MCF 10A (cell line): ENCODE results near the gene PLEKHS1. TPM values are rescaled to one million over a fixed set of nuclear protein-coding genes. Genes with fewer than 3 reads are reported as not detected.
"Not testable (repeated sequence)": the region's sequence is repeated elsewhere in the genome, so short reads cannot be mapped to it uniquely, and the experiment has no call there.

Experiments used
- BruUV-seq: library from RNA; stranded (reverse); fragments of 400-500 nt; replicated peaks from 2 replicates; lab custom pipeline; 2021; lab: Mats Ljungman, UMichigan
- CTCF ChIA-PET: fragments of 300-600 bp; sonication (Branson Sonifier 250); formaldehyde crosslinking; extraction: SDS; loops from one replicate; lab custom pipeline; 2021; ENCODE audit warnings: antibody characterized with exemption, inconsistent platforms; lab: Yijun Ruan, JAX
- POLR2A ChIA-PET: fragments of 300-600, 350-650 bp; sonication (Branson Sonifier 250); formaldehyde crosslinking; extraction: SDS; loops from one replicate; lab custom pipeline; 2020; ENCODE audit warnings: antibody characterized with exemption, inconsistent platforms; lab: Yijun Ruan, JAX
- DNase-seq: peaks from one replicate; pipeline ENCODE4 v3.0.0-alpha.2; 2018; ENCODE audit not compliant: unreplicated experiment
- H3K27ac Mint-ChIP-seq: one replicate; pipeline ENCODE4 v1.8.0; 2022; ENCODE audit warnings: mild to moderate bottlenecking, low read depth, mixed read lengths; ENCODE audit not compliant: unreplicated experiment
- H3K27me3 Mint-ChIP-seq: one replicate; pipeline ENCODE4 v1.8.0; 2022; ENCODE audit warnings: mixed read lengths; ENCODE audit not compliant: insufficient read depth, unreplicated experiment
- H3K36me3 Mint-ChIP-seq: one replicate; pipeline ENCODE4 v1.8.0; 2022; ENCODE audit warnings: mild to moderate bottlenecking, moderate library complexity, mixed read lengths; ENCODE audit not compliant: insufficient read depth, unreplicated experiment
- H3K4me1 Mint-ChIP-seq: one replicate; pipeline ENCODE4 v1.8.0; 2022; ENCODE audit warnings: mixed read lengths; ENCODE audit not compliant: insufficient read depth, unreplicated experiment
- H3K4me3 Mint-ChIP-seq: one replicate; pipeline ENCODE4 v1.8.0; 2022; ENCODE audit warnings: mild to moderate bottlenecking, moderate library complexity, mixed read lengths; ENCODE audit not compliant: unreplicated experiment
- H3K9me3 Mint-ChIP-seq: one replicate; pipeline ENCODE4 v1.8.0; 2022; ENCODE audit warnings: mixed read lengths; ENCODE audit not compliant: unreplicated experiment
- intact Hi-C: fragments of 100-400 bp; cut with micrococcal nuclease; formaldehyde crosslinking; loops from 2 replicates; pipeline ENCODE4 v1.14.1; 2022
- total RNA-seq: library from RNA; stranded (reverse); gene quantifications from 2 replicates; pipeline ENCODE4 v1.2.3, GENCODE V29; 2022
- TF ChIP-seq, protein P1 (sequence below): fragments of 200-600 bp; IDR thresholded peaks from one replicate; pipeline ENCODE4 v1.8.0; 2022; ENCODE audit warnings: antibody characterized with exemption, mild to moderate bottlenecking; ENCODE audit not compliant: unreplicated experiment

PLEKHS1 gene
- total RNA-seq, 1 experiment from 2014 or later: not detected

DNA sequence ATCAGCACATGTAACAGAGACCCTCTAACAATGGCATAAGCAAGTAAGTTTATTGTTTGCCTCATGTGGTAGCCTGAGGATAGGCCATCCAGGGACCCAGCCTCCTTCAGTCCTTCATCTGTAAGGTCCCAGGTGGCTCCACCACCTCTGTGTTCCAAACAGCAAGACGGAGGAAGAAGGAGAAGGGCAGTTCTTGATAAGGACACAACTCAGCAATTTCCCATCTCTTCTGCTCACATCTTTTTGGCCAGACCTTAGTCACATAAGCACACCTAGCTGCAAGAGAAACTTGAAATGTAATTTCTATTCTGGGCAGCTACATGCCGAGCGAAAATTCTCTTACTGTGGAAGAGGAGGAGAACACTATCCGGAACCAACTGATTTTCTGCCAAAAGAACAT is 68.5 kb downstream of the PLEKHS1 start:
- DNase-seq: no peak
- H3K36me3 Mint-ChIP-seq: no peaks in the 10 kb centered on the region
- H3K9me3 Mint-ChIP-seq: no peaks in the 10 kb centered on the region
- ChIA-PET POLR2A (interaction anchor here (0.7 kb wide), 1 partner anchor 21 kb away, joined by 4 read pairs; no protein-coding TSS in a partner anchor), CTCF (interaction anchor here (0.7 kb wide), 1 partner anchor 91 kb away, joined by 3 read pairs; no protein-coding TSS in a partner anchor)
- no peak overlapping the region for H3K27ac Mint-ChIP-seq
- H3K4me1 Mint-ChIP-seq: no peaks in the 10 kb centered on the region
- no peaks in the 10 kb centered on the region for H3K27me3 Mint-ChIP-seq
- TF ChIP-seq, protein P1, sequence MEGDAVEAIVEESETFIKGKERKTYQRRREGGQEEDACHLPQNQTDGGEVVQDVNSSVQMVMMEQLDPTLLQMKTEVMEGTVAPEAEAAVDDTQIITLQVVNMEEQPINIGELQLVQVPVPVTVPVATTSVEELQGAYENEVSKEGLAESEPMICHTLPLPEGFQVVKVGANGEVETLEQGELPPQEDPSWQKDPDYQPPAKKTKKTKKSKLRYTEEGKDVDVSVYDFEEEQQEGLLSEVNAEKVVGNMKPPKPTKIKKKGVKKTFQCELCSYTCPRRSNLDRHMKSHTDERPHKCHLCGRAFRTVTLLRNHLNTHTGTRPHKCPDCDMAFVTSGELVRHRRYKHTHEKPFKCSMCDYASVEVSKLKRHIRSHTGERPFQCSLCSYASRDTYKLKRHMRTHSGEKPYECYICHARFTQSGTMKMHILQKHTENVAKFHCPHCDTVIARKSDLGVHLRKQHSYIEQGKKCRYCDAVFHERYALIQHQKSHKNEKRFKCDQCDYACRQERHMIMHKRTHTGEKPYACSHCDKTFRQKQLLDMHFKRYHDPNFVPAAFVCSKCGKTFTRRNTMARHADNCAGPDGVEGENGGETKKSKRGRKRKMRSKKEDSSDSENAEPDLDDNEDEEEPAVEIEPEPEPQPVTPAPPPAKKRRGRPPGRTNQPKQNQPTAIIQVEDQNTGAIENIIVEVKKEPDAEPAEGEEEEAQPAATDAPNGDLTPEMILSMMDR: no peak
- intact Hi-C loops: no loop called here
- BruUV-seq: no TSS peak
- H3K4me3 Mint-ChIP-seq: no peak overlapping the region

DNA sequence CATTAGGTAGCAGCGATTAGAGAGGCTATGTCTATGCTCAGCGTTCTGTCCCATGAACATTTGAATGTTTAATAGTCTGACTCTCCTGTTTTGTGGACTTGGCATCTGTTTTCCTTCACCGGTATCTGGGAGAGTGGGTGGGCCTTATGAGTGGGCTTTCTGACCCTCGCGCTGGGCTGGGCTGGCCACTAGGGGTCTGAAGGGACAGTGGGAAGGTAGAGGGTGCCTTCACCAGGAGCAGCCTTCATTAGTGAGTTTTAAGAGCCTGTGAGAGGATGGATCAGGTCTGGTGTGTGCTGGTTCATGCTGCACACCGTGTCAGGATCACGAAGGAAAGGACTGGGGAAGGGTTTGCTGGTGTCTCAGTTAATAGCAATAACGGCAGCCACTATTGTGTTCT is 69.0 kb downstream of the PLEKHS1 start:
- H3K36me3 Mint-ChIP-seq: no peaks in the 10 kb centered on the region
- no peak overlapping the region for H3K27ac Mint-ChIP-seq
- intact Hi-C loops: no loop called here
- no peaks in the 10 kb centered on the region for H3K27me3 Mint-ChIP-seq
- H3K4me3 Mint-ChIP-seq: no peak overlapping the region
- no TSS peak for BruUV-seq
- ChIA-PET POLR2A (no interaction called here), CTCF (interaction anchor here (0.7 kb wide), 1 partner anchor 92 kb away, joined by 3 read pairs; no protein-coding TSS in a partner anchor)
- H3K4me1 Mint-ChIP-seq: no peaks in the 10 kb centered on the region
- DNase-seq: no peak
- H3K9me3 Mint-ChIP-seq: no peaks in the 10 kb centered on the region
- TF ChIP-seq, protein P1: no peak

DNA sequence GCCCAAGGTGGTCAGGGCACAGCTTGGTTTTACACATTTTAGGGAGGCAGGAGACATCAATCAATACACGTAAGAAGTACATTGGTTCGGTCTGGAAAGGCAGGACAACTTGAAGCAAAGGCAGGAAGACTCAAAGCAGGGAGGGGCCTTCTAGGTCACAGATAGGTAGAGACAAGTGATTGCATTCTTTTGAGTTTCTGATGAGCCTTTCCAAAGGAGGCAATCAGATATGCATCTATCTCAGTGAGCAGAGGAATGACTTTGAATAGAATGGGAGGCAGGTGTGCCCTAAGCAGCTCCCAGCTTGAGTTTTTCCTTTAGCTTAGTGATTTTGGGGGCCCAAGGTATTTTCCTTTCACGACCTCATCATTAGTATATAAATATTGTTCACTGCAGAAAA is 69.8 kb downstream of the PLEKHS1 start:
- H3K36me3 Mint-ChIP-seq, H3K4me3 Mint-ChIP-seq, POLR2A ChIA-PET, DNase-seq, H3K27ac Mint-ChIP-seq, CTCF ChIA-PET, H3K4me1 Mint-ChIP-seq, H3K27me3 Mint-ChIP-seq, intact Hi-C loops, H3K9me3 Mint-ChIP-seq, BruUV-seq: not testable (repeated sequence)

DNA sequence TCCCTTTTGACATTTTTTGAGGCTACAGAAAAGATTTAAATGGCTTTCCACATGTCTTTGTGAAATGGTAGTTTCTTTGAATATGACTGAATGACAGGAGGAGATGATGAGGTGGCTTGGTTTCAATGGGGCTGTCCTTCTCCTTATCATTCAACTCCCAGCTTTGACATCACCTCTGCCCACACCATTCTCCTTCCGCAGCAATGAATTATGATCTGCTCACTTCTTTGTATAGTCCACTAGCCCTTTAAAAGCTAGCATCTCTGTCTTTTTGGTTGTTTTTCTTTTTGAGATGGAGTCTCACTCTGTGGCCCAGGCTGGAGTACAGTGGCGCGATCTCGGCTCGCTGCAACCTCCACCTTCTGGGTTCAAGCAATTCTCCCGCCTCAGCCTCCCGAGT is 70.7 kb downstream of the PLEKHS1 start:
- CTCF ChIA-PET: interaction anchor here (2.8 kb wide), 1 partner anchor 23 kb away, joined by 6 read pairs; no protein-coding TSS in a partner anchor
- Mint-ChIP-seq H3K4me1 (no peaks in the 10 kb centered on the region), H3K36me3 (no peaks in the 10 kb centered on the region), H3K9me3 (no peaks in the 10 kb centered on the region), H3K27ac (no peak overlapping the region), H3K4me3 (no peak overlapping the region), H3K27me3 (no peaks in the 10 kb centered on the region)
- BruUV-seq: no TSS peak
- POLR2A ChIA-PET: interaction anchor here (0.7 kb wide), 2 partner anchors 31 to 247 kb away, joined by 3 to 4 read pairs; no protein-coding TSS in a partner anchor
- DNase-seq: no peak
- TF ChIP-seq, protein P1: no peak
- intact Hi-C loops: no loop called here

DNA sequence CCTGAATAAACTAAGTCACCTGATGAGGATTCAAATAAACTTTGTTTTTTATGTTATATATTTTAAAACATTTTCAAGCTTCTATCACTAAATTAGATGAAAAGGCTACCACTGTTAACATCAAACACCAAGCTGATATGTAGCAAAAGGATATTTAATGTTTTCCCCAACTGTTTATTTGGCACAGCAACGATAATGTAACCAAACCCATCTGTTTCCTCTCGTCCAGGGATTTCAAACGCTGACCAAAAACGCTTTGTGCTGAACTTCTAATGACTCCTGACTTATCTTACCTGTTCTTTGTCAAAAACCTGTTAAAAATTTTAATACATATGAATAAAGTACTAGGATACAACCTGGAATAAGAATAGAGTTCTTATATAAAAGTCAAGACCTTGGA is 71.9 kb downstream of the PLEKHS1 start:
- no peaks in the 10 kb centered on the region for H3K9me3 Mint-ChIP-seq
- BruUV-seq: no TSS peak
- H3K4me3 Mint-ChIP-seq: no peak overlapping the region
- no peaks in the 10 kb centered on the region for H3K4me1 Mint-ChIP-seq
- intact Hi-C loops: no loop called here
- TF ChIP-seq, protein P1: no peak
- DNase-seq: no peak
- H3K27me3 Mint-ChIP-seq: no peaks in the 10 kb centered on the region
- no peaks in the 10 kb centered on the region for H3K36me3 Mint-ChIP-seq
- no peak overlapping the region for H3K27ac Mint-ChIP-seq
- ChIA-PET POLR2A (no interaction called here), CTCF (interaction anchor here (0.5 to 2.8 kb wide), 2 partner anchors 10 to 24 kb away, joined by 3 to 6 read pairs; no protein-coding TSS in a partner anchor)
